Activated CD8-positive, alpha-beta memory T cell treated with anti-CD3 and anti-CD28 coated beads for 1 hour (primary cell): Measurements from ENCODE around the gene PIGS.

Source experiments
- DNase-seq, 2 donors: peaks; one replicate each; pipeline ENCODE4 v3.0.0-alpha.2; 2020; ENCODE audit warnings: low read depth in 1 of 2; ENCODE audit errors: extremely low read depth in 1 of 2

PIGS gene

GRCh38 chr17:28511858-28512461, 59.4 kb downstream of the PIGS start:
- DNase-seq: no peak

- DNase-seq: no peak
Observed at GRCh38 chr17:28509789-28510188, 61.5 kb downstream of the PIGS start.

DNA sequence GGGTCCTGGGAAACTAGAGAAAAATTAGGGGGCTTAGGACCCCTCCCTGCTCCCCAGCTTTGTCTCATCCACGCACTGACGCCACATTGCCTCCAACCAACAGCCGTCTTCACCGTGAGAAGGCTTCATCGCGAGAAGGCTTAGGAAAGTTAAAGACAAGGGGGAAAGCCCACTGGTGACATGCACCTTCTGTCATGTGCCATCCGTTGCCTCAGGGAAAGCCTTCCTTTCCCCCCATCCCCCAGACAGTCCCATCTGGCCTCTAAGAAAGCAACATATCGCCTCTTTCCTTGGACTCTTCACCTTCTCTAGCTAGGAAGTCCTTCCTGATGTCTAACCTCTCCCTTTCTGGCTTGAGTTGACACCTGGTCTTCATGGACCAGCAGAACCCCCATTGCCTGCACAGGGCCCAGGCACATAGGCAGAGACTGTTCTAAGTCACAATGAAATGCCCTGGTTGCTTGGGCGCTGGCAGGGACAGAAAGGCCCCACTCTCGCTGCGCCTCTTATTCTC, 63.1 kb downstream of the PIGS start:
- no peak for DNase-seq

- DNase-seq: no peak
Observed at GRCh38 chr17:28507567-28508203, 63.6 kb downstream of the PIGS start.

DNA sequence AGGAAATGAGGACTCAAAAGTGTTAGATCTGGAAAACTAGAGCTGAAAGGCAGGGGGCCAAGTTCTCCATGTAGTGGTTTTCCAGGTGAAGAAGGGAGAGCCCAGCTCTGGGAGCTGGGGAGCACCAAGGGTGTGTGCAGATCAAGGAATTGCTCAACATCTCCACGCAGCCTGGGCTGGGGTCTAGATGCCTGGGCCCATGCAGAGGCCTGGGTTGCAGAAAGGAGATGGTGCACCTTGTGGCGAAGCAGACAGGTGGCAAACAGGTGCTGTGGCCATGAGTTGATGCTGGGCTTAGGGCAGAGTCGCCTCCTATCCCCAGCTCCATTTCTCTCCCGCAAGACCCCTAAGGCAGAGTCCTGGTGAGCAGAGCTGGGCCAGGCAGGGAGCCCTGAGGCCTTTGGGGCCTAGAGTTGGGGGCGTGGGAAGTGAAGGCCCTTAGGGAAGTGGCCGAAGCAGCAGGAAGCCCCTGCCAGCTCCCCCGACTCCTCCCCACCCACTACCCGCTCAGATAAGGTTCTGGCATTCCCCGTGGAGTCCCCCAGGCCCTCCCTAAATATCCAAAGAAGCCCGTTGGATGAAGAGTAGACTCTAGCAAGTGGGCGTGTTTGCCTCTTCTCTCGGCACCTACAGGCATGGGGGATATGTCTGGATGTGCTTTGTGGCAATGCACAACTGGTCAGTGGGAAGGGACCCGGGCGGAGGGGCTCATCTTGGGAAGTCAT, 64.4 kb downstream of the PIGS start:
- DNase-seq: no peak

DNA sequence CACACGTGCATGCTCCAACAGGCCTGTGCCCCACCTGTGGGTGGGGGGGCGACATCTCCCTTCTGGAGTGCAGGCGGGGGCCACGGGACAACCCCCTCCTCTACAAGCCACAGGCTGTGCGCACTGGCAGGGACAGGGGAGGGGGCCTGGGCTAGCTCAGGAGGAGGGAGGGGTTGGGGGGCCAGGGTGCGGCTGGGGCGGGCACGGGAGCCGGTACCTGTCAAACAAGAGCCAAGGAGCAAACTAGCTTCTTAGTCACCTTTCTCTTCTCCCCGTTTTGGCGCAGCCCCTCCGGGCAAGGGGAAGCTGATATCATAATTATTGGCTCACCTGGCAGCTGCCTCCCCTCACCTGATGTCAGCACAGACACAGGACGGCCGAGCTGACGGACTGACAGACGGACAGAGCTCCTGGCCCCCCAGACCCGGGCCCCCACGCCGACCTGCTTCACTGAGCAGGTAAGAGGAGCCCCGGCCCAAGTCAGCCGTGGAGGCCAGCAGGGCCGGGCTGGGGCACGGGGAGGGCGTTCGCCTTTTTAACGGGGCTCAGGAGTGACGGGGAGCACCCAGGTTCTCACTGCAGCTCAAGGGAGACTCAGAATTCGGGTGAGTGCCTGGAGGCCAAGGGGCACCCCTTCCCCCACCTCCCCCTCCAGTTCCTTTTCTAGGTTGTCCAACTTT, 65.2 kb downstream of the PIGS start, which contains the start of gene FOXN1:
TSS of gene FOXN1 (plus strand) at position 363 of the 680 bp plus-strand sequence. CDS start 17,622 bp downstream, outside the sequence.
- no peak for DNase-seq

DNA sequence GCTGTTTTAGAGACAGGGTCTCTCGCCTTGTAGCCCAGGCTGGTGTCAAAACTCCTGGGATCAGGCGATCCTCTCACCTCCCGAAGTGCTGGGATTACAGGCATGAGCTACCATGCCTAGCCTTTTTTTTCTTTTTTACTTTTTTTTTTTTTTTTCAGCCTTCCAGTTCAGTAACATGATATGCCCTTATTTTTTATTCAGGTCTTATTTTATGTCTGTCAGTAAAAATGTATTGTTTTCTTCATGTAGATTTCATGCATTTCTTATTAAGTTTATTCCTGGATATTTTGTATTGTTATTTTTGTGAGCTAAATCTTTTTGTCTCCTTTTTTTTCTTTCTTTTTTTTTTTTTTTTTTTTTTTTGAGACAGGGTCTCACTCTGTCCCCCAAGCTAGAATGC, 67.9 kb downstream of the PIGS start:
- no peak for DNase-seq
